Right atrium auricular region (tissue), 2 donors: ENCODE data around the gene RNASE4. TPM values are rescaled to one million over a fixed set of nuclear protein-coding genes. Genes with fewer than 3 reads are reported as not detected.
"Not testable (repeated sequence)": the region's sequence is repeated elsewhere in the genome, so short reads cannot be mapped to it uniquely, and the experiment has no call there.

Experiments used
- DNase-seq: peaks from one replicate; pipeline ENCODE4 v3.0.0-alpha.2; 2019; ENCODE audit warnings: low spot score
- H3K27ac ChIP-seq, 2 donors: fragments of 200-600 bp; sonication (generic); 1 replicate in 1 of 2; 2 replicates in 1 of 2; pipeline ENCODE4 v1.5.1; 2016 to 2019
- H3K27me3 ChIP-seq, 2 donors: fragments of 200-600 bp; sonication (generic); one replicate each; pipeline versions ENCODE4 v1.5.1 to v1.6.0; 2017 to 2019
- H3K36me3 ChIP-seq: fragments of 200-600 bp; sonication (generic); one replicate; pipeline ENCODE4 v1.5.1; 2016
- H3K4me1 ChIP-seq, 2 donors: fragments of 200-600 bp; sonication (generic); one replicate each; pipeline versions ENCODE4 v1.5.1 to v1.6.0; 2017 to 2019
- H3K4me3 ChIP-seq, 2 donors: fragments of 200-600 bp; sonication (generic); 1 replicate in 1 of 2; 2 replicates in 1 of 2; pipeline ENCODE4 v1.5.1; 2017 to 2019; ENCODE audit warnings: mild to moderate bottlenecking in 1 of 2, moderate library complexity in 1 of 2
- H3K9me3 ChIP-seq, 2 donors: fragments of 200-600 bp; sonication (generic); one replicate each; pipeline ENCODE4 v1.5.1; 2019
- CTCF ChIP-seq, 2 donors: fragments of 200-600 bp; sonication (generic); IDR thresholded peaks; one replicate each; pipeline ENCODE4 v1.5.1; 2019; ENCODE audit warnings: antibody characterized with exemption in 2 of 2
- total RNA-seq, 2 donors: library from RNA; depleted of rRNA; stranded (reverse); fragments of >200 nt; gene quantifications; one replicate each; pipeline ENCODE4 v1.1.0, GENCODE V29; 2016

The RNASE4 gene
- total RNA-seq, 2 donors from 2014 or later = 19.5 to 44.4 TPM

- H3K4me1 ChIP-seq = no peaks in the 10 kb centered on the region
- H3K4me3 ChIP-seq = no peak overlapping the region
- DNase-seq = no peak
- TF ChIP-seq CTCF (IDR thresholded peaks at IDR 0.05) = no peak
- H3K36me3 ChIP-seq = no peaks in the 10 kb centered on the region
- H3K27me3 ChIP-seq = no peaks in the 10 kb centered on the region
- no peak overlapping the region for H3K27ac ChIP-seq
- H3K9me3 ChIP-seq = no peaks in the 10 kb centered on the region
Measured at GRCh38 chr14:20720741-20721140, 36.4 kb downstream of the RNASE4 start.

- H3K4me3 ChIP-seq = no peak overlapping the region
- DNase-seq = no peak
- no peaks in the 10 kb centered on the region for H3K36me3 ChIP-seq
- H3K4me1 ChIP-seq = no peaks in the 10 kb centered on the region
- no peaks in the 10 kb centered on the region for H3K9me3 ChIP-seq
- no peak for TF ChIP-seq CTCF (IDR thresholded peaks at IDR 0.05)
- no peak overlapping the region for H3K27ac ChIP-seq
- H3K27me3 ChIP-seq = no peaks in the 10 kb centered on the region
Measured at GRCh38 chr14:20722016-20722415, 37.7 kb downstream of the RNASE4 start.

GRCh38 chr14:20723488-20723887 lies 39.1 kb downstream of the RNASE4 start:
- Histone ChIP-seq H3K4me3 (no peak overlapping the region), H3K4me1 (no peaks in the 10 kb centered on the region), H3K9me3 (no peaks in the 10 kb centered on the region), H3K27me3 (no peaks in the 10 kb centered on the region), H3K36me3 (no peaks in the 10 kb centered on the region), H3K27ac (no peak overlapping the region)
- no peak for TF ChIP-seq CTCF (IDR thresholded peaks at IDR 0.05)
- no peak for DNase-seq

- H3K27me3 ChIP-seq, H3K4me3 ChIP-seq, H3K36me3 ChIP-seq, H3K4me1 ChIP-seq, DNase-seq, H3K27ac ChIP-seq, H3K9me3 ChIP-seq: not testable (repeated sequence)
Measured at GRCh38 chr14:20726121-20726520, 41.8 kb downstream of the RNASE4 start.

GRCh38 chr14:20726531-20726930 lies 42.2 kb downstream of the RNASE4 start:
- H3K4me3 ChIP-seq = no peak overlapping the region
- no peaks in the 10 kb centered on the region for H3K9me3 ChIP-seq
- H3K4me1 ChIP-seq = no peaks in the 10 kb centered on the region
- no peak for TF ChIP-seq CTCF (IDR thresholded peaks at IDR 0.05)
- DNase-seq = no peak
- no peaks in the 10 kb centered on the region for H3K36me3 ChIP-seq
- H3K27ac ChIP-seq = no peak overlapping the region
- H3K27me3 ChIP-seq = no peaks in the 10 kb centered on the region

GRCh38 chr14:20730891-20731290 lies 46.5 kb downstream of the RNASE4 start:
- no peak for DNase-seq

More at GRCh38 chr14:20730891-20731290, 46.5 kb downstream of the RNASE4 start:
- H3K27ac ChIP-seq = no peak overlapping the region
- no peaks in the 10 kb centered on the region for H3K9me3 ChIP-seq
- no peaks in the 10 kb centered on the region for H3K36me3 ChIP-seq
- no peaks in the 10 kb centered on the region for H3K27me3 ChIP-seq
- H3K4me1 ChIP-seq = no peaks in the 10 kb centered on the region
- no peak for TF ChIP-seq CTCF (IDR thresholded peaks at IDR 0.05)
- no peak overlapping the region for H3K4me3 ChIP-seq
